ENCODE results near the gene SNX19.
A peak's percentile ranks its signal among the peaks of the same experiment; 100 is the strongest.

SNX19 gene

DNA sequence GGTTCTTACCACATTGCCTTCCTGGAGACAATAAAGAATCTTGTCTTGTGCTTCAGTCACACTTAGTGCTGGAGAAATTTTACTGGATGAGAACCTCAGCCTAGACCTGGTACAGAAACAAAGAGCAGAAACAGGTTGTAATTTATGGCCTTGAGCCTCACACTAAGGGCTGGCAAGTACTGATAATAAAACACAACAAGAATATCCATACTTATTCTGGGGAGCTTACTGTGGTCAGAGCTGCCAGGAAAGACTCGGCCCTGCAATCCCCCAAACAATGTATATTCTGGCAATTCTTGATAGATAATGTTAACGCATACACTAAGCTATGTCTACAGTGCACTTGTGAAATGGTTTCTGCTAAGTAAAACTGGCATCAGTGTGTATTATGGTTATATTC, 9.7 kb downstream of the SNX19 start:
- no peak for DNase-seq

DNA sequence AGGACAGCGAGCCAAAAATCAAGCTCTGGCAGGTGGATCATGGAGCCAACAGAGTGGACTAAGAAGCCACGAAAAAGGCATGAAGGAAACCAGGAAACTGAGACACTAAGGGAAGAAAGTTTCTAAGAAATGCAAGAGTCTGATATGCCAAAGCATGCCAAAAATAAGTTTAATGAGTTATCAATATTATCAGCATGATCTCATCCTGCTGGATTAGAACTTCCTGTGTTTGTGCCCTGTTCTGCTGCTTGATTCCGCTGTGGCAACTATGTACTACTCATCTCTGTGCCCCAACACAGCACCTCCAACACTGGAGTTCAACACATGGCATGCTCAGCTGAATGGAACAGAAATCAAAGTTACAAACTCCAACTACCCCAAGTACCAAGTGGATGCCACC, 10.8 kb downstream of the SNX19 start:
- no peak for DNase-seq

DNA sequence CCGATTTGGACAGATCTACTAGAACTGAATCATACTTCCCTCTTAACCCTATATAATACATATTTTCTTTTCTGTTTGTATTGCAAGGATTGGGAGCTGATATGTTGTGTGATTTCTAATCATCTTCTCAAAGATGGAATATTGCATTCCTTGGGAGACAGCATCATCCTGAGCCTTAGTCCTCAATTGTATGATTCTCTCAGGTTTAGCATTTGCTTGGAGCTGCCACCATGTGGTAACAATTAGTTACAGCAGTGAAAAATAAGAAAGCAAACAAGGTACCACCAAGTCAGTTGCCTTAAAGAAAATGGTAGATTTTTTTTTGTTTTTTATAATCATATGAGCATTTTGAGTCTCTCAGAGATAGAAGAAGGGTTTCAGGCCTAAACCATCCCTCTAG, 11.9 kb downstream of the SNX19 start:
- DNase-seq: no peak

DNA sequence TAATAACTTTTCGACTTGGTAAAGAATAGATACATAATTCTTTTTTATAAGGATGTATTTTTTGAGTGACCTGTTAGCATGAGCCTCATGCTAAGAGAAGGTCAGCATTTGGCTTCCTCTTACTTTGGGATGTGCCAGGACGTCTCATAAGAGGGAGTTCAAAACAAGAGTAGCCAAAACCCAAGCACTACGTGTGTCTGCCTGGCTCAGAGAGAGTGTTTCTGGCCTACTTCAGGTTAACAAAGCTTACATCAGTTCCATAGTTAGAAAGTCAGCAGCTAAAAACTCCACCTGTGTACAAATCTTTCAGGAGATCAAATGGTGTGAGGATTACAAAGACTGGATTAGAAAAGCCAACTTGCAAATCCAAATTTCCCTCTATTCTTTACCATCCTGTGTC, 13.9 kb downstream of the SNX19 start:
- DNase-seq: no peak

DNA sequence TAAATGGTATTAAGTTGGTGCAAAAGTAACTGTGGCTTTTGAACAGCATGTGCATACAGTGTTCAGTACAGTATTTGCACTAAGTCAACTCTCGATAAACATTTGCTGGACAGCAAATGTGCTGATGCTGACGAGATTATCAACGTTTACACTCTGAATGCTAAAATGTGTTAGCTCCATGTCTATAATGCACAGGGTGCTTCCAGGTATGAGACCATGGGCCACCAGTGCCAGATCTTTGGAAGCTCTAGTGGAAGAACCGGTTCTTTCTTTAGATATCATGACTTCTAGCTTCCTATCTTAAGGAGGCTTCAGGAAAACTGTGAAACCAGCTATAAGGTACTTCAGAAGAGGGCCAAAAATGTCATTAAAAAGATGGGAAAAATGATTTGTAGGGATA, 17.2 kb downstream of the SNX19 start:
- DNase-seq: no peak

DNA sequence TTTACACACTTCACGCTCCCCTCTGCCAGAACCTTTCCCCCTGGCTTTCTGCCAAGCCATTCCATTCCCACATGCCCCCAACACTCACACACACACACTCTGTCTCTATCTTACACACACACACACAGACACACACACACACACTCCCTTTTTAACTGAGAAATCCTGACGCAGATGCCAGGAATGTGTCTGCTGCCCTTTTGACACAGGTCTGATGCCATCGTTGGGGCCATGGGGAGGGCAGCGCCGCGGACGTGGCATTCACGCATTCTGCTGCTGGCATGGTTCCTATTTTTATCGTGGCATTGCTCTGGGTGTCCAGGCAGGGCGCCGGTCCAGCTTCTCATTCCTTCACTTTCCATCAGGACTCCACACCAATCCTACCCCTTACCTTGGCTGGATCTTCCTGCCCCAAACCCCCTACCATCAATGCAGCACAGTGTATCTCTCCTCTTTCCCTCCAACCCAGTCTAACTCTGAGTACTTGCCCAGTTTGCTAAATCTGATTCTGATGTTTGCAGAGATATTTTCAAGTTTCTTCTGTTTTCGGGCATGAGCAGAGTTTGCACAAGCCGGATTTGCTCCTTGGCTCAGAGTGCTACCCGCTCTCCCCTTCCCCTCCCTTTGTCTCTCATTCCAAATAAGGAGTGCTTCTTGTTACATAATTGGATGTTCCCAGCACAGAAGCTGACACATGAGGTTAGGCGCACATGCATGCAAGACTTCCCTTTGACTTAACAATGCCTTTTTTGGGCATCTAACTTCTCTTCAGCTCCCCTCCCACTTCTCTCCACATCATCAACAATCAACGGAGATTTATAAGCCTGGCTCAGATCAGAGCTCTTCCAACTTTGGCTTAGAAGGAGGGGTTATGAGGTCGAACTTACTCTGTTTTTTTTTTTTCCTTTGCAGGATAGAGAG, 18.8 kb downstream of the SNX19 start:
- no peak for DNase-seq

DNA sequence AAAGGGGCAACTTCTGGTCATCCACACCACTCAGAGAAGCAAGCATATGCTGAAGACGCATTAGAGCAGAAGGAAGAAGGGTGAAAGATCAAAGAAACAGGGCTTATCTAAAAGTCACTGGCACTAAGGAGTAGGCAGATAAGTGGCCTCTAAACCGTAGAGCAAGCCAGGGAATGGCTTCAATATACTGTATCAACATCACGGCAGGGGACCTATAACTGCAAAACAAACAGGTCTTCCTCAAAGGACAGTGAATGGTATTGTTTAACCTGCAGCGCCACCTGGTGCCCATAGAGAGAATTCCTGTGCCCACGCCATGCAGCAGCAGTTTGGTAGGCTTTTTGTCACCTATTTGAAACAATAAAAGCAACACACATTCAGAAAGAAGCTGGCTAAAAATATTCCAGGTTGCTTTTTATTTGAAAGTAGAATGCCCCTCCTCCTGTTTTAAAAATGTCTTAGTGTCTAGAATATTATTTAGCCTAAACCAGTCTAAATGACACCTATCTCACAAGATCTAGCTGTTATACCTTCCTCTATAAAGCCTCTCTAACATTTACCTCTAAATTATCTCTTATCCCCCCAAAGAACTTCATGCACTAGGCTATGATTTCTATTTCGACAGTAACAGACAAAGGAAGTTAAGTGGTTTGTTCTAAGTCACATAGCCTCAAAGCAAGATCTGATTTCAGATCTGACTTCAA, 21.8 kb downstream of the SNX19 start:
- peak; percentile 78 for DNase-seq

DNA sequence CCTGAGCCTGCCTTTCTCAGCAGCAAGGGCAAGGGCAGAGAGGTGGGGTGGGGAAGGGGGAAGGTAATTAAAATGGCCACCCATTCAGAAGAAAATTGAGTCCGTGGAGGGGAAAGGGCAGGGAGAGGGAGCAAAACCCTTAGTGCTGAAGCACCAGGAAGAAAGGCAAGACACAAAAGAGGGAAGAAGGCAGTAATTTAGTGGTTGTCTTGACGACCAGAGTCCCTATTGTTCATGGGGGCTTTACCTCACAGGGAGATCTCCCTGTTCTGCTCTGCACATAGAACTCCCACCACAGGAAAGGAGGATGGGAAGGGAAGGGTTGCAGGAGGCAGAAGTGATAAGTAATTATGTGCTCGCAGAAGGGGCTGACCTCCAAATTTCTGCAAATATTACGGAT, 23.4 kb downstream of the SNX19 start:
- no peak for DNase-seq

DNA sequence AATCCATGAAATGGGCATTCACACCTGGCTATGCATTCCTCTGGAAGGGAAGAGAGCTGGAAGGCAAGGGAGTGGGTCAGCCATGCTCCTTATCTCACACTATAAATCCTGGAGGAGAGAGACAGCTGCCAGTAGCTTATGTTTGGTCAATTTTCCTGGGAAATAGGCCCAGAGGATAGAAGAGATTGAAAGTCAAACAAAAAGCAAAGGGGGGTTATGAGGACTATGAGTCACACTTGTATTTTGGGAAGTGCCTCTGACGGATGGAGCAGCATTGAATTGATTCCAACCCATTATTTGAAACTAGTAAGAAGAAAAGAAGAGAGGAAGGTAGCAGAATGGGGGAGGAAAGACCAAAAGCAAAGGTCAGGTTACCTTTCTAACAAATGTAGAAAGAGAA, 25.0 kb downstream of the SNX19 start:
- DNase-seq: no peak

DNA sequence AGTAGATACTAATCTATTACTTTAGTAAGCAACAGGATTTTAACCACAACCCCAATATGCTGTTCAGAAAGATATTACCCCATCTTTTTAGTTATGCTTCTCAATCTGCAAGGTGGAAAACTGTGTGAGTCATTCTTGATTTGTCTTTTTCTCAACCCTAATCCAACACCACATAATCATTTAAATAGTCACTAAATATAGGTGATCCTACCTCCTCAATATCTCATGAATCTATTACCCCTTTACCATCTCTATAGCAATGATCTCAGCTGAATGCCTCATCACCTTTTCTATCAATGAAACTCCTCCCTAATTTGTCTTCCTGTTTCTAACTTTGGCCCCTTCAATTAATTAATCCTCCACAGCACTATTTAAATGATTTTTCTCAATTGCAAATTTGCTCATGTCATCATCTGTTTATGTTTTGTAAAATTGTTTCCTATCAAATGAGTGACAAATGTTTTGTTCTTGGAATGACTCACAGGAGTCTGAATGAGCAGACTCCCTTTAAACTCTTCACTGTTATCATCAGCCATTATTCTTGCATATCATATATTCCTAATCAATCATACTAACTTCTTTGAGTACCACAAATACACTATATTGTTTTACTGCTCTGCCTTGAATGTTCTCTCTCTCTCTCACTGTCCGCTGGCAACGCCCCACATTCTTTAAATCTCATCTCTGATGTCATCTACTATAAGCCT, 26.1 kb downstream of the SNX19 start:
- no peak for DNase-seq

DNA sequence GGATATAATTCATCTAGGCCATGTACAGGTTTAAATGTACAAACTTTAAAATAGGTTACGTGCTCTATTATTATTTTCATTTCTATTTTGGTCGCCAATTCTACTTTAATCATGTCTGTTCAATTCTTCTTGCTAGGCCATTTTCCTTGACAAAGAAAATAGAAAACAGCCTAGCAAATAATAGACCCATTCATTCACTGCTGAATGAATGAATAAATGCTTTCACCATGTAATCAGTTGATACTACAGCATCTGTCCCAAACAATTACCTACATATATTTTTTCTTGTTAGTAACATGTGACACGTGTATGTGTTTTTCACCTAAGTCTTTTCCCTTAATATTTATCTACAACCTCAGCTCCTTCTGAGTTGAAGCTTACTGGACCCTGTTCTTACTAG, 27.5 kb downstream of the SNX19 start:
- DNase-seq: no peak

DNA sequence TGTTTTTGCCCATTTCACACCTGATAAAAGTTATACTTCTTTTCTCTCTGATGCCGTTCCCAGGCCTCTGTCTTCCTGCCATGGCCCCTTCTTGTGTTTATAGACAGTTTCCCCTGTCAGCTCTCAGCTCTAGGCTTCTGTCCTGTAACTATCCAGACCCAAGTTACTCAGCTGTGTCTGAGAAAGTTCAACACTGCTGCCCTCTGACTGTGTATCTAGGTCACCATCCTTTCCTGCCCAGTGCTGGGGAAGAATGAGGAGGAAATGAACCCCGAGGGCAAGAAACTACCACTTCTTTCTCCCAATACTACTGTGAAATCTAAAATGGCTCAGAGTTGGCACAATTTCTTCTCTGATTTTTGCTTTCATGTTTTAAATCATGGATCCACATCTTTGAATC, 29.6 kb downstream of the SNX19 start:
- no peak for DNase-seq

DNA sequence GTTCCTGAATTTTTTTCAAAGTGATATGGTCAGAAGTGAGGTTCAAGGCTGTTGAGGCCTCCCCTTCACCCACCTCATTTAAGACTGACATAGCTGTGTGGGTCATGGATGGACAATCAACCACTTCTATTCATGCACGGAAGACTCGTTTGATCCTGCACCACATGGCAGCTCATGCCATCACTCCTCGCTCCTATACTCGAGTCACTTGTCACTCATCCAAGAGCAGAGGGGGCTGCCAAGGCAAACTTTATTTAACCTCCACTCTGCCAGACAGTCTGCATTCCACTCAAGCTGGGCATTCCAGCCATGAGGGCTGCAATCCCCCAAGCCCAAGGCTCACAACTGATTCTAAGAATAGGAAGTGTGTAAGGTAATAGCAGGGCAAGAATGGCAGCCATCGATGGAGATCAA, 34.1 kb downstream of the SNX19 start:
- DNase-seq: no peak

DNA sequence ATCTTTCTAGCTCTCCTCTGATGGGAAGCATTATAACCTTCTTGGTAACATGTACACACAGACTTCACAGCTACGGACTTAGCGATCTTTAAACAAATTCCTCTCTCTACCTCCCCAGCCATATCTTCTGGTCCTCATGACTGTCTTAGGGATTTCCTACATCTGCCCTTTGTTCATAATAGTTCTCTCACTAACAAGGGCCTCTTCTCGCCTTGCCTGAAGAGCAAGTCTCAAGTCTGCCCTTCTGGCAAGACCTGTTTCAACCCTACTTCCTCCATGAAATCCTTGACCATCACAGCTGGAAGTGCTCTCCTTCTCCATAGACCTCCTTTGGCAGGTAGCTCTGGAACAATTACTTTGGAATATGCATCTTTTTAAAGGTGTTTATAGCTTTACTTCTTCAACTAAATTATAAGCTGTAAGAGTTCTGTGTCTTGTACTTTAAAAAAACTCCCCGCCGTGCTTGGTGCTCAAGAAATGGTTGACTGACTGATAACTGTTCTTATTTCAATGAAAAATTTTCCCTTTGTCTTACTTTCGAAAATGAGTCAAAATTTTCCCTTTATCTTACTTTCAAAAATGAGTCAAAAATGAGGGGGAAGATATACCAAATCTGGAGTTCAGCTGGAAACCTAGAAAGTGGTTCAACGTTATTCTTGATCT, 34.7 kb downstream of the SNX19 start:
- DNase-seq: no peak

DNA sequence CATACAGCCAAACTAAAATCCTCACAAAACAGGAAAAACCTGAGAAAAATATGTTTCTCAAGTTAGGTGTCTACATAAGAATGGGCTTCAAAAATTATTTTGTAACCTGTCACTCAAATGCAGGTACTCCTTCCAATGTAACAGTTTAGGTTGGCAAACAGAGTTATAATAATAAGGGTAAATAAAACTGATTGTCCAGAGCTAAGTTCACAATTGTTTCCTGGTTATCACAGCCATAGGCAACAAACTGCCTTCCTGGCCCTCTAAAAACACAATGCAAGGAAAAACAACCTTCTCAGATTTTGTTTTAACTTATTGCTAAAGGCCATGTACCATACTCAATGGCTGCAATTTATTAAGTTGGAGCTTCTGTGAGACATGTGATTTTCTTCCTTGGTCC, 36.4 kb downstream of the SNX19 start:
- DNase-seq: no peak

DNA sequence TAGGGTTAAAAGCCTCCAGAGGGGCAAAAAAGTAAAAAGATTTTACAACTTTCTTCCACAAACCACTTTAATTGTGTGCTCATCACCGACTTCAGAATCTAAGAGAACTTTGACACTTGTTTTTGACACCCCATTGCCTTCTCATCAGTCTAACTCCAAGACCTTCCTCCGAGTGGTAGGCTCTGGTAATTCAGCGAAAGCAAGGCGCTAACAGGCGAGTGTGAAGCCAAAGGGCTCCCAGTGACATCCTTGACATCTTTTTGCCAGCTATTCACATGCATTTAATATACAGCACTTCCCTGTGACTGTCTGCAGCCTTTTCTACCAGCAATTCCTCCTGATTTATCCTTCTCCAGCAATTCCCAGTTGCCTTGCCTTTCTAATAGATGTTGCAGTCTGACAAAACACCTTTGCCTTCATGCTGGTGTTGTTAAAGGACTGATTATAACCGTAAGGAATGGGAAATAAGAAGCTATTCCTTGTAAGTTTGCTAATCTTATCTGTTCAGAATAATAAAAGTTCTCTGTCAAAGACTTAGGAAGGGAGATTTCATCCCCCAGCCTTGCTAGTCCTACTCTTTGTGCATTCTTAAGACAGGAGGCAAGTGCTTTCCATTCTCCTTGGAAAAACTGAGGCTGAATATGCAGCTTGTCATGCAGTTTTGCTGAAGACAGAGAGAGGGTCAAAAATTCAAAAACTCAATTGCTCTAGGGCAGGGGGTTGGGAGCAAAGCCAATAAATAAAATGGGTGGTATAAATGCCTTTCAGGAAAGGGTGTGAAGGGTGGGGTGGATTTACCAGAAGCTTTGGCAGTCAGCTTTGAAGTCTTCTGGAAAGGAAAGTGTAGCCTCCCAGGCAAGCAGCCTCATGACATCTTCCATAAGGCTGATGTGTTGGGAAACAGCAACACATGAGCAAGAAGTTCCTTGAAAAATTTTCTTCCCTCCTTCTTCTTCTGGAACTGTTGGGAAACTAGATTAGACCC, 39.1 kb downstream of the SNX19 start:
- no peak for DNase-seq

DNA sequence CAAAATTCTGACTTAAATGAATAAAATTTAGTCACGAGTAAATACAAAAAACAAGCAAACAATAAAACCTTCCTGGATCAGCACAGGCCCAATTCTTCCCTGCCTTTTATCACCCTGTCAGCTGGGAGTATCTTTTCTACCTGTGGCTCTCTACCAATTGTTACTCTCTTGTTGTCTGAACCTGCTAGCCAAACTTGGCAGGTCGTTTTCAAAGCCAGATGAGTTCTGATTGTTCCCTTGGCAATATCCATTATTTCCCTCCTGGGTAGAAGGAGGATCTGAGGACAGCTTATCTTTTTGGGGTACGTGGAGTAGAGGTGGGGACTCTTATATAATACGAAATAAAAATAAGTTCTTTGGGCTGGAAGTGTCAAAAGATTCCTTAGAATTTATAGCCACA, 40.2 kb downstream of the SNX19 start:
- DNase-seq: no peak

DNA sequence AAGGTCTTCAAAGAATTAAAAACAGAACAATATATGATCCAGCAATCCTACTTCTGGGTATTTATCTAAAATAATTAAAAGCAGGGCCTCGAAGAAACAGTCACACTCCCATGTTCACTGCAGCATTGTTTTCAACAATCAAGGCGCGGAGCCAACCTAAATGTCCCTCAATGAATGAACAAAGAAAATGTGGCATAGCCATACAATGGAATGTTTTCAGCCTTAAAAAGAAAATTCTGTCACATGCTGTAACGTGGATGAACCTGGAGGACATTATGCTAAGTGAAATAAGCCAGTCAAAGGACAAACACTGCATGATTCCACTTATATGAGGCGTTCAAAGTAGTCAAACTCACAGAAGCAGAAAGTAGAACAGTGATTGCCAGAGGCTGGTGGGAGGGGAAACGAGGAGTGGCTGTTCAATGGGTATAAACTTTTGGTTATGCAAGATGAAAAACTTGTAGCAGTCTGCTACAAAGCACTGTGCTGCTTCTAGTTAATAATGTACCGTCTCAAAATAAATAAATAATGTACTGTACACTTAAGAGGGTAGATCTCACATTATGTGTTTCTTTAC, 41.2 kb downstream of the SNX19 start:
- DNase-seq: no peak

DNA sequence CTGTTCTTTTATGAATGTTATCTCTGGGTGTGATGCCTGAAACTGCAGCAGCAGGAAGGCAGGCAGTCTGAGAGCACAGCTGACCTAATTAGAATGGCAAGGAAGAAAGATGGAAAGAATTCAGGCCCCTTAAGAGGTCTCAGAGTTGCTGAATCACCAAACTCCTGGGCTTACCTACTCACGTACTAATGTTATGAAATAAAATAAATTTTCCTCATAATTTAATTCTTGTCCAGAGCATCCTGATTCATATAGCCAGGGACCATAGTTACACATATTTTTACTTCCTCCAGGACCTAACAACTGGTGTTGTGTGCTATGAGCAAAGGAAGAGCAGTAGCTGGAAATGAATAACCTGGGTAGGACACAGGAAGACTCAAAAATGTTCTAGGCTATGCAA, 41.9 kb downstream of the SNX19 start:
- DNase-seq: no peak

DNA sequence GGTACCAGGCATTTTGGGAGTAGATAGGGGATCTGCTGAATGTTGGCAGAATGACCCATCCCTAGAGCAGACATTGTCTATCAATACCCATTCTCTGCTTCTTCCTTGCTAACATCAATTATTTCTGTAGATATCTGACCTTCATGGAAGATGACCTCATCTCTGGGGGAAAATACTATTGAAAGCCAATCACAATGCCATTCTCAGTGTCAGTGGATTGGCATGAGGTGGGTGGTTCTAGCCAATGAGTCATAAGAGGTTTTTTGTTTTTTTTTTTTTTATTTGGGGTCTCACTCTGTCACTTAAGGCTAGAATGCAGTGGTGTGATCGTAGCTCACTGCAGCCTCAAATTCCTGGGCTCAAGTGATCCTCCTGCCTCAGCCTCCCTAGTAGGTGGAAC, 42.5 kb downstream of the SNX19 start:
- no peak for DNase-seq

DNA sequence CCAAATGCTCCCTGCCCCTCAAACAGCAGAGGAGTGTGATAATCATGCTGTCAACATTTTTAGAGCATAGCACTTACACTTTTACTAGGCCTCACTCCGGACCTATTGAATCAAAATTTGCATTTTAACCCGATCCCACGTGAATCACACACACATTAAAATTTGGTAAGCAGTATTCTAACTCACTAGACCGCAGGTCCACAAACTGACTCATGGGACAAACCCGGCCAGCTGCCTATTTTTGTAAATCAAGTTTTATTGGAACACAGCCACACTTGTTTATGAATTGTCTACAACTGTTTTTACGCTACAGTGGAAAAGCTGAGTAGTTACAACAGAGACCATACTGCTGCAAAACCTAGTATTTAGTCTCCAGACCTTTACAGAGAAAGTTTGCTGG, 43.3 kb downstream of the SNX19 start:
- no peak for DNase-seq

DNA sequence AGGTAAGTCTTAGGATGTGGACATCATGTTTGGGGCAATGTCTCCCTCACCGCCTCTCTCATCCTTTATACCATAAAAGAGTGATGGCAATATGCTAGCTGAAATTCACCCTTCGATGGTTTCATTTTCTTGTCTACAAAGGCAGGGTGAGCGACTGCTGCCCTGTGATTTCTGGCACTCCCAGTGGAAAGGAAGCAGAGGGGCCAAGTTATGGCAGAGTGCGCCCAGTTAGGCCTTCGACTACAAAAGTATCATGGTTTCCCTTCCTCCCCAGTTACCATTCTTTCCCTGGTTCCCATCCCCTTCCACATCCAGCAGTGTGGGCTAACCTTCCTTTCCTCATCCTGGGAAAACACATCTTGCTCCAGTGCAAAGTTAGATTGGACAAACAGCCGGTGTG, 43.8 kb downstream of the SNX19 start:
- DNase-seq: no peak

All from NCI-H526 treated with DMSO at 0.1 percent for 48 hours (cell line).